HEK293 (cell line): Measurements from ENCODE around the gene GMDS.

ENCODE experiments used
- CTCF ChIA-PET: fragments of 350-600 bp; formaldehyde crosslinking; extraction: SDS; loops from one replicate; lab custom pipeline; 2021; ENCODE audit warnings: antibody characterized with exemption; lab: Yijun Ruan, JAX
- POLR2A ChIA-PET: fragments of 300-600 bp; formaldehyde crosslinking; extraction: SDS; loops from one replicate; lab custom pipeline; 2020; ENCODE audit warnings: antibody characterized with exemption, inconsistent platforms; lab: Yijun Ruan, JAX
- H3K27ac ChIP-seq: fragments of 200-500 bp; sonication (Bioruptor generic); 2 replicates; pipeline ENCODE4 v1.5.1; 2014; ENCODE audit warnings: low read depth, low read length, control low read depth, inconsistent platforms; ENCODE audit errors: extremely low read depth
- H3K36me3 ChIP-seq, 2 experiments: fragments of 200-500 bp in 1 of 2; sonication (Bioruptor generic) in 1 of 2; 1 replicate in 1 of 2; 2 replicates in 1 of 2; pipeline ENCODE4 v1.5.1; 2014 to 2017; ENCODE audit warnings: inconsistent platforms in 2 of 2, low read length in 2 of 2; ENCODE audit not compliant: control insufficient read depth in 2 of 2, insufficient read depth in 1 of 2
- H3K4me1 ChIP-seq: fragments of 200-500 bp; sonication (Bioruptor generic); 2 replicates; pipeline ENCODE4 v1.5.1; 2014; ENCODE audit warnings: mild to moderate bottlenecking, low read length, inconsistent platforms; ENCODE audit not compliant: control insufficient read depth, insufficient read depth
- H3K4me3 ChIP-seq: 2 replicates; pipeline ENCODE4 v1.5.1; 2011; ENCODE audit warnings: low read depth, mild to moderate bottlenecking, control low read depth, low read length, moderate library complexity
- H3K9me3 ChIP-seq: fragments of 200-500 bp; sonication (Bioruptor generic); 2 replicates; pipeline ENCODE4 v1.5.1; 2014; ENCODE audit warnings: low read depth, low read length, inconsistent platforms; ENCODE audit not compliant: control insufficient read depth, insufficient read depth
- KLF7 ChIP-seq: fragments of 450-650 bp; formaldehyde crosslinking; IDR thresholded peaks from 2 replicates; pipeline ENCODE4 v1.5.1; 2016; ENCODE audit warnings: missing biosample characterization, missing genetic modification characterization, borderline replicate concordance
- OVOL3 ChIP-seq: fragments of 450-650 bp; formaldehyde crosslinking; IDR thresholded peaks from 2 replicates; pipeline ENCODE4 v1.5.1; 2016; ENCODE audit warnings: missing biosample characterization, missing genetic modification characterization
- PRDM1 ChIP-seq: fragments of 450-650 bp; formaldehyde crosslinking; IDR thresholded peaks from 2 replicates; pipeline ENCODE4; 2016; ENCODE audit warnings: missing biosample characterization, missing genetic modification characterization
- RBAK ChIP-seq: fragments of 450-650 bp; formaldehyde crosslinking; IDR thresholded peaks from 2 replicates; pipeline ENCODE4 v1.5.1; 2016; ENCODE audit warnings: missing biosample characterization, missing genetic modification characterization
- SCRT2 ChIP-seq: fragments of 450-650 bp; formaldehyde crosslinking; IDR thresholded peaks from 2 replicates; pipeline ENCODE4 v1.5.1; 2016; ENCODE audit warnings: missing biosample characterization, missing genetic modification characterization
- ZBTB20 ChIP-seq: fragments of 450-650 bp; formaldehyde crosslinking; IDR thresholded peaks from 2 replicates; pipeline ENCODE4 v1.5.1; 2016; ENCODE audit warnings: missing biosample characterization, missing genetic modification characterization
- ZNF138 ChIP-seq: fragments of 450-650 bp; formaldehyde crosslinking; IDR thresholded peaks from 2 replicates; pipeline ENCODE4 v1.5.1; 2016; ENCODE audit warnings: missing biosample characterization, missing genetic modification characterization, borderline replicate concordance
- ZNF140 ChIP-seq: fragments of 450-650 bp; formaldehyde crosslinking; IDR thresholded peaks from 2 replicates; pipeline ENCODE4 v1.5.1; 2016; ENCODE audit warnings: missing biosample characterization, missing genetic modification characterization
- ZNF37A ChIP-seq: fragments of 450-650 bp; IDR thresholded peaks from 2 replicates; pipeline ENCODE4 v1.5.1; 2018; ENCODE audit warnings: missing biosample characterization, missing genetic modification characterization
- ZNF473 ChIP-seq: fragments of 450-650 bp; formaldehyde crosslinking; IDR thresholded peaks from 2 replicates; pipeline ENCODE4 v1.5.1; 2017; ENCODE audit warnings: missing biosample characterization, missing genetic modification characterization
- ZNF555 ChIP-seq: fragments of 450-650 bp; formaldehyde crosslinking; conservative IDR thresholded peaks from 2 replicates; pipeline ENCODE4 v1.5.1; 2017; ENCODE audit warnings: missing biosample characterization, mild to moderate bottlenecking, missing genetic modification characterization, inconsistent platforms
- ZNF624 ChIP-seq: fragments of 450-650 bp; formaldehyde crosslinking; IDR thresholded peaks from 2 replicates; pipeline ENCODE4 v1.5.1; 2017; ENCODE audit warnings: missing biosample characterization, missing genetic modification characterization
- ZNF76 ChIP-seq: fragments of 450-650 bp; formaldehyde crosslinking; IDR thresholded peaks from 2 replicates; pipeline ENCODE4; 2016; ENCODE audit warnings: low read depth, missing biosample characterization, missing genetic modification characterization, borderline replicate concordance
- ZNF830 ChIP-seq: fragments of 450-650 bp; IDR thresholded peaks from 2 replicates; pipeline ENCODE4 v1.5.0; 2018; ENCODE audit warnings: missing biosample characterization, missing genetic modification characterization, low read depth, mild to moderate bottlenecking, moderate library complexity
- TF ChIP-seq, protein P1 (sequence below): fragments of 450-650 bp; formaldehyde crosslinking; IDR thresholded peaks from 2 replicates; pipeline ENCODE4 v1.5.1; 2016; ENCODE audit warnings: missing biosample characterization, missing genetic modification characterization
- TF ChIP-seq, protein P2 (sequence below): fragments of 450-650 bp; formaldehyde crosslinking; IDR thresholded peaks from 2 replicates; pipeline ENCODE4 v1.5.1; 2017; ENCODE audit warnings: missing biosample characterization, missing genetic modification characterization
- TF ChIP-seq, protein P3 (sequence below): fragments of 450-650 bp; formaldehyde crosslinking; IDR thresholded peaks from 2 replicates; pipeline ENCODE4; 2016; ENCODE audit warnings: missing biosample characterization, missing genetic modification characterization
- TF ChIP-seq, protein P4 (sequence below): fragments of 450-650 bp; formaldehyde crosslinking; IDR thresholded peaks from 2 replicates; pipeline ENCODE4 v1.5.1; 2016; ENCODE audit warnings: missing biosample characterization, missing genetic modification characterization

The GMDS gene

DNA sequence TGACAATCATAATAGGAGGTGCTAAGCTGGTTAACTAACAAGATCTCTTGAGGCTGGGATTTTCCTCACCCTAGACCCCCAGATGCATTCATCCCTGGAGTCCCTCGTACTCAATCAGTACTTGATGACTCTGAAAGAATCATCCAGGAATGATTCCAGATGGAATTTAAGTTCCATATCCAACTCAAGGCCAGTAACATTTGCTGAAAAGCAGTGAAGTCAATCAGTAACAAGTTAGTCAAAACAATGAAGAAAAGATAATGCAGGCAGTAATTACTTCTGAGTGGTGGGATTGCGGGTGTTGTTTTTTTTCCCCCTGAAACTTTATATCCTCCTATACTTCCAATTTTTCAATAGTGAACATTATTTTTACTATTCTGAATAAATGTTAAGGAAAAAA lies 18.6 kb downstream of the GMDS start:
- TF ChIP-seq SCRT2 (tag by site-specific recombination) (no peak), ZNF624 (tag by site-specific recombination) (no peak), PRDM1 (tag by site-specific recombination) (no peak), ZNF138 (tag by site-specific recombination) (no peak), ZNF140 (tag by site-specific recombination) (no peak), OVOL3 (tag by site-specific recombination) (no peak), KLF7 (tag by site-specific recombination) (no peak), ZNF76 (tag by site-specific recombination) (no peak), ZNF830 (tag by site-specific recombination) (no peak), ZNF37A (tag by site-specific recombination) (no peak), ZNF555 (tag by site-specific recombination) (no peak), RBAK (tag by site-specific recombination) (no peak)
- TF ChIP-seq, protein P1, sequence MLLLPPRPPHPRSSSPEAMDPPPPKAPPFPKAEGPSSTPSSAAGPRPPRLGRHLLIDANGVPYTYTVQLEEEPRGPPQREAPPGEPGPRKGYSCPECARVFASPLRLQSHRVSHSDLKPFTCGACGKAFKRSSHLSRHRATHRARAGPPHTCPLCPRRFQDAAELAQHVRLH (tag by site-specific recombination): no peak
- TF ChIP-seq, protein P2, sequence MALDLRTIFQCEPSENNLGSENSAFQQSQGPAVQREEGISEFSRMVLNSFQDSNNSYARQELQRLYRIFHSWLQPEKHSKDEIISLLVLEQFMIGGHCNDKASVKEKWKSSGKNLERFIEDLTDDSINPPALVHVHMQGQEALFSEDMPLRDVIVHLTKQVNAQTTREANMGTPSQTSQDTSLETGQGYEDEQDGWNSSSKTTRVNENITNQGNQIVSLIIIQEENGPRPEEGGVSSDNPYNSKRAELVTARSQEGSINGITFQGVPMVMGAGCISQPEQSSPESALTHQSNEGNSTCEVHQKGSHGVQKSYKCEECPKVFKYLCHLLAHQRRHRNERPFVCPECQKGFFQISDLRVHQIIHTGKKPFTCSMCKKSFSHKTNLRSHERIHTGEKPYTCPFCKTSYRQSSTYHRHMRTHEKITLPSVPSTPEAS (tag by site-specific recombination): no peak
- TF ChIP-seq, protein P3, sequence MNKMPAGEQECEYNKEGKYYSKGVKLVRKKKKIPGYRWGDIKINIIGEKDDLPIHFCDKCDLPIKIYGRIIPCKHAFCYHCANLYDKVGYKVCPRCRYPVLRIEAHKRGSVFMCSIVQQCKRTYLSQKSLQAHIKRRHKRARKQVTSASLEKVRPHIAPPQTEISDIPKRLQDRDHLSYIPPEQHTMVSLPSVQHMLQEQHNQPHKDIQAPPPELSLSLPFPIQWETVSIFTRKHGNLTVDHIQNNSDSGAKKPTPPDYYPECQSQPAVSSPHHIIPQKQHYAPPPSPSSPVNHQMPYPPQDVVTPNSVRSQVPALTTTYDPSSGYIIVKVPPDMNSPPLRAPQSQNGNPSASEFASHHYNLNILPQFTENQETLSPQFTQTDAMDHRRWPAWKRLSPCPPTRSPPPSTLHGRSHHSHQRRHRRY (tag by site-specific recombination): no peak
- TF ChIP-seq, protein P4, sequence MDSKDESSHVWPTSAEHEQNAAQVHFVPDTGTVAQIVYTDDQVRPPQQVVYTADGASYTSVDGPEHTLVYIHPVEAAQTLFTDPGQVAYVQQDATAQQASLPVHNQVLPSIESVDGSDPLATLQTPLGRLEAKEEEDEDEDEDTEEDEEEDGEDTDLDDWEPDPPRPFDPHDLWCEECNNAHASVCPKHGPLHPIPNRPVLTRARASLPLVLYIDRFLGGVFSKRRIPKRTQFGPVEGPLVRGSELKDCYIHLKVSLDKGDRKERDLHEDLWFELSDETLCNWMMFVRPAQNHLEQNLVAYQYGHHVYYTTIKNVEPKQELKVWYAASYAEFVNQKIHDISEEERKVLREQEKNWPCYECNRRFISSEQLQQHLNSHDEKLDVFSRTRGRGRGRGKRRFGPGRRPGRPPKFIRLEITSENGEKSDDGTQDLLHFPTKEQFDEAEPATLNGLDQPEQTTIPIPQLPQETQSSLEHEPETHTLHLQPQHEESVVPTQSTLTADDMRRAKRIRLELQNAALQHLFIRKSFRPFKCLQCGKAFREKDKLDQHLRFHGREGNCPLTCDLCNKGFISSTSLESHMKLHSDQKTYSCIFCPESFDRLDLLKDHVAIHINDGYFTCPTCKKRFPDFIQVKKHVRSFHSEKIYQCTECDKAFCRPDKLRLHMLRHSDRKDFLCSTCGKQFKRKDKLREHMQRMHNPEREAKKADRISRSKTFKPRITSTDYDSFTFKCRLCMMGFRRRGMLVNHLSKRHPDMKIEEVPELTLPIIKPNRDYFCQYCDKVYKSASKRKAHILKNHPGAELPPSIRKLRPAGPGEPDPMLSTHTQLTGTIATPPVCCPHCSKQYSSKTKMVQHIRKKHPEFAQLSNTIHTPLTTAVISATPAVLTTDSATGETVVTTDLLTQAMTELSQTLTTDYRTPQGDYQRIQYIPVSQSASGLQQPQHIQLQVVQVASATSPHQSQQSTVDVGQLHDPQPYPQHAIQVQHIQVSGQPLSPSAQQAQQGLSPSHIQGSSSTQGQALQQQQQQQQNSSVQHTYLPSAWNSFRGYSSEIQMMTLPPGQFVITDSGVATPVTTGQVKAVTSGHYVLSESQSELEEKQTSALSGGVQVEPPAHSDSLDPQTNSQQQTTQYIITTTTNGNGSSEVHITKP (tag by site-specific recombination): no peak
- Histone ChIP-seq H3K9me3 (no peaks in the 10 kb centered on the region), H3K36me3 (no peaks in the 10 kb centered on the region), H3K4me1 (peaks cover 19% of the 10 kb centered on the region), H3K27ac (no peak overlapping the region), H3K4me3 (no peak overlapping the region)
- ChIA-PET CTCF (interaction anchor here (0.6 to 1.6 kb wide), 3 partner anchors 13 to 18 kb away, joined by 3 to 4 read pairs (median 3); no protein-coding TSS in a partner anchor), POLR2A (no interaction called here)

DNA sequence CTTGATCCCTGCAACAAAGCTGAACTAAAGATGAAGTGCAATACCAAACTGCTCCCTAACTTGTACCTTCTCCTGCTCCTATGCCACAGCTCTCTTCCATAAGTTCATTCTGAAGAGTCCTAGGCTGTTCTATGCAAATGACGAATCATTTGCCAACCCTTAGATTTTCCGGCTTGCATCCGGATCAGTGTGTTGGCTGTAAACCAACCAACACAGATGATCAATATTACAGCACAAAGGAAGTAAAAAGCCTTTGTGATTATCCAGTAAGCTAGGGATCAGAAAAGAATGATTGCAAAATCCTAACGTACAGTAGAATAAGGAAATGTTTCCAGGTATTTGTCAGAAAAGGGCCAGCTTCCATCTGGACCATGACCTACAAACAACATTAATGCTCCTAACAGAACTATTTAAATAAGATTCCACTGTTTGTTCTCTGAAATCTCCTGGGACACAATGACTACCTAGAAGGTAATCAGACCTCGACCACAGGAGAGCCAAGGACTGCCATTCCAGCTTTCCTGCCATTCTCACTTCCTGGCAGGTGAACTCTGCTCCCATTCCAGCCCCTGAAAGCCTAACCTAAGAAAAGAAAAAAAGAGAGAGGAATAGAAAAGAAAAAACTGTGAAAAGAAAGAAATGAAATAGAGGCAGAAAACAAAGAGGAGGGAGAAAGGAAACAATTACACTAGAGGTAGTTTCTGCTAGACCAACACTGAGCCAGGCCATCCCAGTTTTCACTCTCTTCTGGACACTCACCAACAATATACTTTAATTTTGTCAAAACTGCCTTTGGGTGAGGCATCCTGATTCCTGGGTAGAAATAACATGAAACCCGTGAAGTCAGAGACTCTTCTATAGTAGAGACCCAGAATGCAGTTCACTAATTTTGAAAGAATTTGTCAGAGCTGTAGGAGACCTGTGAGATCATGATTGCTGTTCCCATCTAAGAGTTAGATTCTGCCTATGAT lies 19.7 kb downstream of the GMDS start:
- Histone ChIP-seq H3K4me1 (peaks cover 12% of the 10 kb centered on the region), H3K9me3 (no peaks in the 10 kb centered on the region), H3K27ac (no peak overlapping the region), H3K36me3 (no peaks in the 10 kb centered on the region), H3K4me3 (no peak overlapping the region)
- ChIA-PET POLR2A (no interaction called here), CTCF (interaction anchor here (0.7 to 1.6 kb wide), 5 partner anchors 9 to 51 kb away, joined by 3 to 4 read pairs (median 3); no protein-coding TSS in a partner anchor)
- TF ChIP-seq ZNF473 (tag by site-specific recombination) (no peak), ZBTB20 (tag by site-specific recombination) (peak; percentile 71), KLF7 (tag by site-specific recombination) (no peak)
